A549 (cell line): ENCODE data around the gene PPP6R1. TPM values are rescaled to one million over a fixed set of nuclear protein-coding genes. Genes with fewer than 3 reads are reported as not detected.

Source experiments
- ATAC-seq, 2 experiments: fragments of 200-7000 bp in 1 of 2; fragments of >200 bp in 1 of 2; cut with Nextera tagmentation in 1 of 2; cut with Tn5 transposase in 1 of 2; 3 replicates each; pipeline versions ENCODE4 v1.8.0 to v1.9.1; 2018 to 2020; ENCODE audit warnings: mild to moderate bottlenecking in 1 of 2, moderate library complexity in 1 of 2
- CTCF ChIA-PET: fragments of 300-600 bp; sonication (Branson Sonifier 250); formaldehyde crosslinking; extraction: SDS; loops from one replicate; lab custom pipeline; 2021; ENCODE audit warnings: antibody characterized with exemption, inconsistent platforms; lab: Yijun Ruan, JAX
- POLR2A ChIA-PET: fragments of 350-600 bp; formaldehyde crosslinking; extraction: SDS; loops from one replicate; lab custom pipeline; 2021; ENCODE audit warnings: antibody characterized with exemption, inconsistent platforms; lab: Yijun Ruan, JAX
- DNase-seq, 2 experiments: peaks; one replicate each; pipeline versions ENCODE4 v3.0.0 to v3.0.0-alpha.2; 2011 to 2016; ENCODE audit warnings: low read depth in 1 of 2, low spot score in 1 of 2
- FAIRE-seq: peaks from 2 replicates; lab custom pipeline; 2011; peaks lifted over from hg19 to GRCh38; lab: Jason Lieb, UNC
- H3K27ac ChIP-seq, 2 experiments: fragments of >200 bp; sonication (Bioruptor Twin); formaldehyde crosslinking; 3 replicates each; pipeline ENCODE4 v1.5.1; 2016 to 2017
- H3K4me1 ChIP-seq: fragments of >200 bp; sonication (Bioruptor Twin); formaldehyde crosslinking; 3 replicates; pipeline ENCODE4 v1.6.1; 2016
- H3K4me2 ChIP-seq: fragments of >200 bp; sonication (Bioruptor Twin); formaldehyde crosslinking; 3 replicates; pipeline ENCODE4 v1.6.1; 2016
- H3K4me3 ChIP-seq: fragments of >200 bp; sonication (Bioruptor Twin); formaldehyde crosslinking; 3 replicates; pipeline ENCODE4 v1.5.1; 2016
- H3K9me3 ChIP-seq: fragments of >200 bp; sonication (Bioruptor Twin); formaldehyde crosslinking; 3 replicates; pipeline ENCODE4 v1.6.1; 2016
- CHD4 ChIP-seq: fragments of 200-600 bp; sonication (generic); IDR thresholded peaks from 2 replicates; pipeline ENCODE4 v1.6.1; 2016; ENCODE audit warnings: antibody characterized with exemption, mild to moderate bottlenecking, borderline replicate concordance
- CTCF ChIP-seq: fragments of >200 bp; sonication (Bioruptor Twin); formaldehyde crosslinking; IDR thresholded peaks from 3 replicates; pipeline ENCODE4 v1.5.1; 2016
- MAZ ChIP-seq: fragments of 150-350 bp; IDR thresholded peaks from 2 replicates; pipeline ENCODE4 v1.6.1; 2014; ENCODE audit warnings: antibody characterized with exemption, low read depth, low read length, borderline replicate concordance
- POLR2A ChIP-seq: IDR thresholded peaks from 2 replicates; pipeline ENCODE4 v1.6.1; 2012; ENCODE audit warnings: mild to moderate bottlenecking, low read length
- RAD21 ChIP-seq, 2 experiments: fragments of >200 bp in 1 of 2; sonication (Bioruptor Twin) in 1 of 2; formaldehyde crosslinking in 1 of 2; IDR thresholded peaks in 1 of 2; conservative IDR thresholded peaks in 1 of 2; 2 replicates in 1 of 2; 3 replicates in 1 of 2; pipeline ENCODE4 v1.6.1; 2012 to 2018; ENCODE audit warnings: inconsistent platforms in 1 of 2
- SMC3 ChIP-seq: fragments of >200 bp; sonication (Bioruptor Twin); formaldehyde crosslinking; IDR thresholded peaks from 3 replicates; pipeline ENCODE4 v1.6.1; 2018; ENCODE audit warnings: inconsistent platforms
- WGBS: methylation state at CpG from one replicate; pipeline ENCODE4 v1.1.6; 2017; ENCODE audit errors: missing lambda C conversion rate; 5-methylcytosine and 5-hydroxymethylcytosine counted together
- polyA plus RNA-seq, 4 experiments: library from polyadenylated mRNA; depleted of rRNA in 3 of 4; stranded (reverse); fragments of >200 nt; fragmentation: RNase III in 1 of 4; extraction: RNeasy Plus Mini Kit Qiagen cat#74134 plus additional on column Dnase treatment in 1 of 4; gene quantifications; 2 replicates in 3 of 4; 3 replicates in 1 of 4; pipeline ENCODE4 v1.2.3, GENCODE V29; 2011 to 2017
- TF ChIP-seq, protein P1 (sequence below): fragments of 200-600 bp; sonication (generic); IDR thresholded peaks from 2 replicates; pipeline ENCODE4 v1.6.1; 2016; ENCODE audit warnings: antibody characterized with exemption, mild to moderate bottlenecking, moderate library complexity
- TF ChIP-seq, protein P2 (sequence below): fragments of >200 bp; sonication (Bioruptor Twin); formaldehyde crosslinking; IDR thresholded peaks from 3 replicates; pipeline ENCODE4 v1.6.1; 2016
- TF ChIP-seq, protein P3 (sequence below): IDR thresholded peaks from 2 replicates; pipeline ENCODE4 v1.6.1; 2012; ENCODE audit warnings: low read depth, borderline replicate concordance
- TF ChIP-seq, protein P4 (sequence below): IDR thresholded peaks from 2 replicates; pipeline ENCODE4 v1.6.1; 2012

The PPP6R1 gene
- polyA plus RNA-seq, 2 of the 4 experiments (the other 2 are of a cell fraction), result 42.9 to 78.0 TPM

GRCh38 chr19:55301459-55302317 is 42.9 kb upstream of the PPP6R1 start:
- no peaks in the 10 kb centered on the region for H3K9me3 ChIP-seq
- no peak for FAIRE-seq

More at GRCh38 chr19:55301459-55302317, 42.9 kb upstream of the PPP6R1 start:
- H3K4me1 ChIP-seq, result peaks cover 6% of the 10 kb centered on the region; the same call in 2 of the 3 replicates
- DNase-seq, result peak; percentile 82 to 100
- WGBS, result 13% methylated on average over 39 of the region's 42 CpGs
- H3K4me2 ChIP-seq, result peak overlapping the region; percentile 97
- ChIA-PET POLR2A (interaction anchor here (0.5 to 2.4 kb wide), 9 partner anchors 11 to 175 kb away, joined by 3 to 14 read pairs (median 4); partner anchors contain the start of genes HSPBP1, KMT5C, TMEM238 and UBE2S), CTCF (interaction anchor here (0.6 to 10.1 kb wide), 71 partner anchors 12 to 351 kb away, joined by 3 to 306 read pairs (median 5); partner anchors contain the start of genes BRSK1, GARIN5B, HSPBP1 and IL11)
- H3K27ac ChIP-seq, result peak overlapping the region; percentile 87 to 88
- peak overlapping the region; percentile 54 for H3K4me3 ChIP-seq
- TF ChIP-seq MAZ (0 out of 2 replicates have a peak, but pooled peaks have one; percentile 54), SMC3 (peak; percentile 96), CHD4 (no peak), CTCF (peak; percentile 99), RAD21 (conservative IDR thresholded peaks at IDR 0.05 in 1 of 2, IDR thresholded peaks at IDR 0.05 in 1 of 2) (peak; percentile 83 to 92), POLR2A (peak; percentile 56)
- TF ChIP-seq, protein P1, sequence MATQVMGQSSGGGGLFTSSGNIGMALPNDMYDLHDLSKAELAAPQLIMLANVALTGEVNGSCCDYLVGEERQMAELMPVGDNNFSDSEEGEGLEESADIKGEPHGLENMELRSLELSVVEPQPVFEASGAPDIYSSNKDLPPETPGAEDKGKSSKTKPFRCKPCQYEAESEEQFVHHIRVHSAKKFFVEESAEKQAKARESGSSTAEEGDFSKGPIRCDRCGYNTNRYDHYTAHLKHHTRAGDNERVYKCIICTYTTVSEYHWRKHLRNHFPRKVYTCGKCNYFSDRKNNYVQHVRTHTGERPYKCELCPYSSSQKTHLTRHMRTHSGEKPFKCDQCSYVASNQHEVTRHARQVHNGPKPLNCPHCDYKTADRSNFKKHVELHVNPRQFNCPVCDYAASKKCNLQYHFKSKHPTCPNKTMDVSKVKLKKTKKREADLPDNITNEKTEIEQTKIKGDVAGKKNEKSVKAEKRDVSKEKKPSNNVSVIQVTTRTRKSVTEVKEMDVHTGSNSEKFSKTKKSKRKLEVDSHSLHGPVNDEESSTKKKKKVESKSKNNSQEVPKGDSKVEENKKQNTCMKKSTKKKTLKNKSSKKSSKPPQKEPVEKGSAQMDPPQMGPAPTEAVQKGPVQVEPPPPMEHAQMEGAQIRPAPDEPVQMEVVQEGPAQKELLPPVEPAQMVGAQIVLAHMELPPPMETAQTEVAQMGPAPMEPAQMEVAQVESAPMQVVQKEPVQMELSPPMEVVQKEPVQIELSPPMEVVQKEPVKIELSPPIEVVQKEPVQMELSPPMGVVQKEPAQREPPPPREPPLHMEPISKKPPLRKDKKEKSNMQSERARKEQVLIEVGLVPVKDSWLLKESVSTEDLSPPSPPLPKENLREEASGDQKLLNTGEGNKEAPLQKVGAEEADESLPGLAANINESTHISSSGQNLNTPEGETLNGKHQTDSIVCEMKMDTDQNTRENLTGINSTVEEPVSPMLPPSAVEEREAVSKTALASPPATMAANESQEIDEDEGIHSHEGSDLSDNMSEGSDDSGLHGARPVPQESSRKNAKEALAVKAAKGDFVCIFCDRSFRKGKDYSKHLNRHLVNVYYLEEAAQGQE, result no peak
- TF ChIP-seq, protein P2, sequence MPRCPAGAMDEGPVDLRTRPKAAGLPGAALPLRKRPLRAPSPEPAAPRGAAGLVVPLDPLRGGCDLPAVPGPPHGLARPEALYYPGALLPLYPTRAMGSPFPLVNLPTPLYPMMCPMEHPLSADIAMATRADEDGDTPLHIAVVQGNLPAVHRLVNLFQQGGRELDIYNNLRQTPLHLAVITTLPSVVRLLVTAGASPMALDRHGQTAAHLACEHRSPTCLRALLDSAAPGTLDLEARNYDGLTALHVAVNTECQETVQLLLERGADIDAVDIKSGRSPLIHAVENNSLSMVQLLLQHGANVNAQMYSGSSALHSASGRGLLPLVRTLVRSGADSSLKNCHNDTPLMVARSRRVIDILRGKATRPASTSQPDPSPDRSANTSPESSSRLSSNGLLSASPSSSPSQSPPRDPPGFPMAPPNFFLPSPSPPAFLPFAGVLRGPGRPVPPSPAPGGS, result 0 out of 3 replicates have a peak, but pooled peaks have one; percentile 28
- TF ChIP-seq, protein P3, sequence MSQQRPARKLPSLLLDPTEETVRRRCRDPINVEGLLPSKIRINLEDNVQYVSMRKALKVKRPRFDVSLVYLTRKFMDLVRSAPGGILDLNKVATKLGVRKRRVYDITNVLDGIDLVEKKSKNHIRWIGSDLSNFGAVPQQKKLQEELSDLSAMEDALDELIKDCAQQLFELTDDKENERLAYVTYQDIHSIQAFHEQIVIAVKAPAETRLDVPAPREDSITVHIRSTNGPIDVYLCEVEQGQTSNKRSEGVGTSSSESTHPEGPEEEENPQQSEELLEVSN, result no peak
- TF ChIP-seq, protein P4, sequence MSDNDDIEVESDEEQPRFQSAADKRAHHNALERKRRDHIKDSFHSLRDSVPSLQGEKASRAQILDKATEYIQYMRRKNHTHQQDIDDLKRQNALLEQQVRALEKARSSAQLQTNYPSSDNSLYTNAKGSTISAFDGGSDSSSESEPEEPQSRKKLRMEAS, result peak; percentile 66
- TF ChIP-seq, all 56 proteins: peak for 7
- ATAC-seq, result peak; percentile 72 to 88
